Measurements from ENCODE around the gene VAT1L. TPM values are rescaled to one million over a fixed set of nuclear protein-coding genes. Genes with fewer than 3 reads are reported as not detected.

Gene VAT1L
- total RNA-seq, 1 experiment from 2014 or later: not detected

DNA sequence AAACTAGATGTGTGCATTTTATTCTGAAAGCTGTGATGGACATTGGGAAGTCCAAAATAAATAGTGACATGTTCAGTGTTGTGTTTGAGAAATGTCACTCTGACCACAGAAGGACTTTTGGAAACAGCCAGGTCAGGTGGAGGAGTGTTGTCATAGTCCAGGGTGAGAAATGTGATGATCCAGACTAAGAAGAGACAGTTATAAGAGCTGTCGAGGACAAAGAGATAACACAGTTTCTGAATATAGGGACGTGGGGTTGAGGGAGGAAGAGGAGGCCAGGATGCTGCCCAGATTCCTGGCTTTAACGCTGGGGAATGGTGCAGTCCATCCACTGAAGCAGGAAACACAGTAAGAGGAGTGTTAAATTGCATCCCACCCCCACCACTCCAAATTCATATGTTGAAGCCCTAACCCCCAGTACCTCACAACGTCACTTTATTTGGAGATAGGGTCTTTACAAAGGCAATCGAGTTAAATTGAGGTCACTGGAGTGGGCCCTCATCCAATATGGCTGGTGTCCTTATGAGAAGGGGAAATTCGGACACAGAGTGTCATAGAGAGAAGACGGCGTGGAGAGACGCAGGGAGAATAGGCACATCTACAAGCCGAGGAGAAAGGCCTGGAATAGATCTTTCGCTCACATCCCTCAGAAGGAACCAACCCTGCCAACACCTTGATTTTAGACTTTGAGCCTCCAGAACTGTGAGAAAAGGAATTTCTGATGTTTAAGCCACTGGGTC is 71.3 kb downstream of the VAT1L start:
- BruUV-seq (replicated peaks): no TSS peak
- H3K27me3 Mint-ChIP-seq (ENCODE audit: unreplicated experiment): peaks cover 49% of the 10 kb centered on the region
- intact Hi-C loops (cut with micrococcal nuclease; ENCODE audit: unreplicated experiment): loop anchor here (10.0 kb wide), 1 partner anchor 185 kb away; no protein-coding TSS in a partner anchor

DNA sequence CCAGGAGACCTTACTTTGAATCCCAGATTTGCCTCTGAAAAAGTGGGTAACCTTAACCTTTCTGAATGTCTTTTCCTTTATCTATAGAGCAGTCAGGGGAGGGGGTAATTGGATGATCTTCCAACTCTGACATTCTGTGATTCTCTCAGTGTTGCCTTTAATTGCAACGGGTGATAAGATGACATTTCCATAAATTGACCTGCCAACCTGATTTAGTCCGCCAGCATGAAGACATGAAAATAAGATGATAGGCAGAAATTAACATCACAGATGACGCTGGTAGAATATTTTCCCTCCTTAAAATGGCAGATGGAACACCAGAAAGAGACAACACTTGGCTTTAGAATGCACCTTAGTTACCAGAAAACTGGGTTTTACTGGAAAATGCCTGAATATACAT is 72.6 kb downstream of the VAT1L start:
- Mint-ChIP-seq H3K4me3 (ENCODE audit: low read depth, unreplicated experiment) (no peak overlapping the region), H3K9me3 (ENCODE audit: low read depth, unreplicated experiment) (no peaks in the 10 kb centered on the region), H3K4me1 (ENCODE audit: low read depth, unreplicated experiment) (no peaks in the 10 kb centered on the region), H3K27me3 (ENCODE audit: unreplicated experiment) (peaks cover 43% of the 10 kb centered on the region), H3K36me3 (ENCODE audit: insufficient read depth, unreplicated experiment) (no peaks in the 10 kb centered on the region), H3K27ac (ENCODE audit: unreplicated experiment) (no peak overlapping the region)
- intact Hi-C loops (cut with micrococcal nuclease; ENCODE audit: unreplicated experiment): no loop called here
- no peak for DNase-seq
- no TSS peak for BruUV-seq (replicated peaks)
- CTCF ChIA-PET: no interaction called here
- TF ChIP-seq, protein P1, sequence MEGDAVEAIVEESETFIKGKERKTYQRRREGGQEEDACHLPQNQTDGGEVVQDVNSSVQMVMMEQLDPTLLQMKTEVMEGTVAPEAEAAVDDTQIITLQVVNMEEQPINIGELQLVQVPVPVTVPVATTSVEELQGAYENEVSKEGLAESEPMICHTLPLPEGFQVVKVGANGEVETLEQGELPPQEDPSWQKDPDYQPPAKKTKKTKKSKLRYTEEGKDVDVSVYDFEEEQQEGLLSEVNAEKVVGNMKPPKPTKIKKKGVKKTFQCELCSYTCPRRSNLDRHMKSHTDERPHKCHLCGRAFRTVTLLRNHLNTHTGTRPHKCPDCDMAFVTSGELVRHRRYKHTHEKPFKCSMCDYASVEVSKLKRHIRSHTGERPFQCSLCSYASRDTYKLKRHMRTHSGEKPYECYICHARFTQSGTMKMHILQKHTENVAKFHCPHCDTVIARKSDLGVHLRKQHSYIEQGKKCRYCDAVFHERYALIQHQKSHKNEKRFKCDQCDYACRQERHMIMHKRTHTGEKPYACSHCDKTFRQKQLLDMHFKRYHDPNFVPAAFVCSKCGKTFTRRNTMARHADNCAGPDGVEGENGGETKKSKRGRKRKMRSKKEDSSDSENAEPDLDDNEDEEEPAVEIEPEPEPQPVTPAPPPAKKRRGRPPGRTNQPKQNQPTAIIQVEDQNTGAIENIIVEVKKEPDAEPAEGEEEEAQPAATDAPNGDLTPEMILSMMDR (IDR thresholded peaks at IDR 0.05; ENCODE audit: unreplicated experiment): no peak

More for the DNA sequence above, 71.3 kb downstream of the VAT1L start:
- Mint-ChIP-seq H3K9me3 (ENCODE audit: low read depth, unreplicated experiment) (no peaks in the 10 kb centered on the region), H3K4me1 (ENCODE audit: low read depth, unreplicated experiment) (no peaks in the 10 kb centered on the region), H3K36me3 (ENCODE audit: insufficient read depth, unreplicated experiment) (no peaks in the 10 kb centered on the region), H3K27ac (ENCODE audit: unreplicated experiment) (no peak overlapping the region), H3K4me3 (ENCODE audit: low read depth, unreplicated experiment) (no peak overlapping the region)
- no peak for DNase-seq
- TF ChIP-seq, protein P1 (IDR thresholded peaks at IDR 0.05; ENCODE audit: unreplicated experiment): no peak
- CTCF ChIA-PET: no interaction called here

DNA sequence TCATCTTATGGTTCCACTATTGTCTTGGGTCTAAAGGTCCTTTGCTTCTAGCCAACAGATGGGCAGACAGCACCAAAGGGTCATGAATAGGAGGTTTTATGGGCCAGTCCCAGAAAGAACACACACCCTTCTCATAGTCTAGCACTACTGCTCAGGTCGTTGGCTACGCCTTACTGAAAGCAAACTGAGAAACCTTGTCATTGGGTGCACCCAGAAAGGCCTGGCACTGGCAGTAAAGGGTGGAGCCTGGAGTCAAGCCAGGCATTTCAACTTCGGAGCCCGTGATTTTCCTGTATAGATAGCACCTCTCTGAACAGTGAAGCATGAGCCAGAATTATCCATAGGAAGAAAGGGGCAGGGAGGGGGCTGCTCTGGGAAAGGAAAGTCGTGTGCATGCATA is 74.9 kb downstream of the VAT1L start:
- intact Hi-C loops (cut with micrococcal nuclease; ENCODE audit: unreplicated experiment): no loop called here
- no peaks in the 10 kb centered on the region for H3K9me3 Mint-ChIP-seq (ENCODE audit: low read depth, unreplicated experiment)
- H3K4me3 Mint-ChIP-seq (ENCODE audit: low read depth, unreplicated experiment): no peak overlapping the region
- TF ChIP-seq, protein P1 (IDR thresholded peaks at IDR 0.05; ENCODE audit: unreplicated experiment): no peak
- H3K27ac Mint-ChIP-seq (ENCODE audit: unreplicated experiment): no peak overlapping the region
- no TSS peak for BruUV-seq (replicated peaks)
- peaks cover 35% of the 10 kb centered on the region for H3K27me3 Mint-ChIP-seq (ENCODE audit: unreplicated experiment)
- CTCF ChIA-PET: no interaction called here
- no peaks in the 10 kb centered on the region for H3K4me1 Mint-ChIP-seq (ENCODE audit: low read depth, unreplicated experiment)
- DNase-seq: no peak
- no peaks in the 10 kb centered on the region for H3K36me3 Mint-ChIP-seq (ENCODE audit: insufficient read depth, unreplicated experiment)

DNA sequence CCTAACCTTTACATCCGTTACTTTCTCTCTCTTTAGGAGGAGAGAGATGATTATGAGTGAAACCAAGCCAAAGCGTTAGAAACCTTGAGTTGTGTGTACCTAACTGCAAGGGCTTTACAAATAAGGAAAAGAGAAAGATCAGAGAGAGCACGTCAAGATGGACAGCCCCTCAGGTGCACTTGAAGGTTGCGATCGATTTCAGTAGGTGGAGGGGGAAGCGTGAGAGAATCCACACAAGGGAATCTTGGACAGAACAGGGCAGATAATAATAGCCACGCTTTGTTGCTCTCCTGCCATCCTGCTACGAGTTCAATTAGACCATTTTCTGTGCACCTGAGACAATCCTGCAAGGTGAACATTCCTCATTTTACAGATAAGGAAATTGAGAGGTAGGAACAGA is 78.4 kb downstream of the VAT1L start:
- intact Hi-C loops (cut with micrococcal nuclease; ENCODE audit: unreplicated experiment): no loop called here
- H3K9me3 Mint-ChIP-seq (ENCODE audit: low read depth, unreplicated experiment): peaks cover 3% of the 10 kb centered on the region
- H3K27ac Mint-ChIP-seq (ENCODE audit: unreplicated experiment): no peak overlapping the region
- no peaks in the 10 kb centered on the region for H3K4me1 Mint-ChIP-seq (ENCODE audit: low read depth, unreplicated experiment)
- CTCF ChIA-PET: no interaction called here
- no peak for DNase-seq
- H3K36me3 Mint-ChIP-seq (ENCODE audit: insufficient read depth, unreplicated experiment): no peaks in the 10 kb centered on the region
- BruUV-seq (replicated peaks): no TSS peak
- H3K4me3 Mint-ChIP-seq (ENCODE audit: low read depth, unreplicated experiment): no peak overlapping the region
- H3K27me3 Mint-ChIP-seq (ENCODE audit: unreplicated experiment): peaks cover 31% of the 10 kb centered on the region
- TF ChIP-seq, protein P1 (IDR thresholded peaks at IDR 0.05; ENCODE audit: unreplicated experiment): no peak
